Heart left ventricle (tissue), 13 donors: ENCODE measurements around the gene CLCA2.

Experiments
- CTCF ChIP-seq, 12 donors: fragments of 200-600 bp; sonication (generic) in 4 of 12; IDR thresholded peaks; one replicate each; pipeline versions ENCODE4 v1.5.0 to v1.8.0; 2018 to 2022; ENCODE audit warnings: antibody characterized with exemption in 12 of 12, mild to moderate bottlenecking in 5 of 12
- POLR2A ChIP-seq, 2 donors: fragments of 450-650 bp; IDR thresholded peaks; one replicate each; pipeline ENCODE4 v1.6.1; 2017; ENCODE audit warnings: antibody characterized with exemption in 2 of 2, mild to moderate bottlenecking in 2 of 2, moderate library complexity in 2 of 2
- donor health status: ischemic (EF 13 %, LVEDD 7.1; RV severe dilation, severe dysfunction).
- donor health status: DM: no; HTN: yes; CAD: no.
- donor health status: DM: no; HTN: no; CAD: no.
- donor health status: ischemic (EF 25% LVEDD 6.9; RV normal size, moderate dysfunction).
- donor health status: ischemic (EF 25% LVEDD 5.7; RV mildly dilated, moderate dysfunction).
- donor health status: ischemic (EF 35%, LVEDD 5.7; RV mildly dilated, moderate dysfunction).
- donor health status: nonischemic (EF 11% LVEDD 7.7; RV severe dilation, severe dysfunction).
- donor health status: DM: yes; HTN: yes; CAD: no.
- donor health status: PGD.
- donor health status: ischemic (EF 29% LVEDD 5.4; RV normal size, mild dysfunction).
- donor health status: nonischemic (EF 23%, LVEDD 6.1; RV moderate dilation, normal function).

- no peak for TF ChIP-seq CTCF (IDR thresholded peaks at IDR 0.05)
- TF ChIP-seq POLR2A (IDR thresholded peaks at IDR 0.05), result no peak
These were observed 54.6 kb downstream of the CLCA2 start for GRCh38 chr1:86478416-86479156.
